ENCODE results near the gene RREB1.

RREB1 gene

DNA sequence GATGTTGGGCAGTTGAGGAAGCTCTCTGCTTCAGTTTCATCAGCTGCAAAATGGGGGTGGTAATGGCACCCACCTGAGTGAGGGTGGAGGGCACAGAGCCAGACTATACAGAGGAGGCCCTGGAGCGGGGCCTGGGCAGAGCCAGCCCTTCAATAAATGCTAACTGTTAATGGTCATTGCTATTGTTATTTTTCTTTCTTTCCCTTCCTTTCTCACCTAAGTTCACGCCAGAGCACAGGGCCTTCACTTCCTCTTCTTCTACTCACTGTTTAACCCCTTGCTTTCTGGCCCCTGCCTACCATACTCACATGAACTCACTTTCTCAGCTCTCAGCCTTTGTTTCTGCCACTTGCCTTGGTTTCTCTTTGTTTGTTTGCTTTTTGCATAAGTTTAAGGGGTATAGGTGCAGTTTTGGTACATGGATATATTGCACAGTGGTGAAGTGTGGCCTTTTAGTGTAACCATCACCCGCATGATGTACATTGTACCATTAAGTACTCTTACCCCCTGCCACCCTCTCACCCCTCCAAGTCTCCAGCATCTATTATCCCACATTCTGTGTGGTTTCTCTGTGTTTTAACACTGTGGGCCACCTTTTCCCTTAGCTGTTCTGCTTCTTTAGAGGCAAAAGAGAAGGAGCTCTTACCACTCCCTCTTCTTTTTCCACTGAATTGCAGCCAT, 7.5 kb upstream of the RREB1 start:
- DNase-seq (ENCODE audit: low spot score) = no peak

DNA sequence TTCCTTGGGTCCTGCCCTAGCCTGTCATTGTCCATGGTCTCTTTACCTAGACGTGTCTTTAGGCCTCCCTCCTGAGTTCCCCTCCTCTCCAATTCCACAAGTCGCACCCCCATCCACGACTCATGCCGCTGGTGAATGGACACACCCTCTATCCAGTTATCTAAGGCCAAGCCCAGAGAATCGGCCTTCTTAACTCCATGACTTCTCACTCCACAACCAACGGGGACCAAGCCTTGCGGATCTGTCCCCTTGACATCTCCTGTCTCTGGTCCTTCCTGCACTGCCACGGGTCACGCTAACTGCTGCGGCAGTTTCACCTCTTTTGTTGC, 7.0 kb upstream of the RREB1 start:
- no peak for DNase-seq (ENCODE audit: low spot score)

DNA sequence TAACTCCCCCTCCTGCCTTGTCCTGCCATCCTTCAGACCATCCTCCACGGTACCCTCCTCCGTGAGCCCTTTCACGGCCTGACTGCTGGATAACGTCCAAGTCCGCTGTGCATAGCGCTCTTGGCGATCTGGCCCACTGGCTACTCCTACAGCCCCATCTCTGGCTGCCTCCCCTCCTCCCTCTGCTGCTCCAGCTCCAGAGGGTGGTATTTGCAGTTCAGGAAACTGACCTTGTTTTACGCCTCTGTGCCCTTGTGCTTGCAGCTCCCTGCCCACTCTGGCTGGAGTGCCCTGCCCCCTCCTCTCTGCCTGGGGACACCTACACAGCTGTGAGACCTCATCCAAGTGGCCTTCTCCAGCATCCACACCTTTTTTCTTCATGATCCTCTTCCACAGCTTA, 6.5 kb upstream of the RREB1 start:
- no peak for DNase-seq (ENCODE audit: low spot score)

DNA sequence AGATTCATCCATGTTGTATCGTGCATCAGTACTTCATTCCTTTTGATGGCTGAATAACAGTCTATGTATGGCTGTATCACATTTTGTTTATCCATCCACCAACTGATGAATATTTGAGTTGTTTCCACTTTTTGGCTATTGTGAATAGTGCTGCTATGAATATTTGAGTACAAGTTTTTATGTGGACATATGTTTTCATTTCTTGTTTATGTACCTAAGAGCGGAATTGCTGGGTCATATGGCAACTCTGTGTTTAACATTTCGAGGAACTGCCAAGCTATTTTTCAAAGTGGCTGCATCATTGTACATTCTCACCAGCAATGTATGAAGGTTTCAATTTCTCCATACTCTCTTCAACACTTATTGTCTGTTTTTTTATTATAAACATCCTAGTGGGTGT, 3.0 kb upstream of the RREB1 start:
- no peak for DNase-seq (ENCODE audit: low spot score)

DNA sequence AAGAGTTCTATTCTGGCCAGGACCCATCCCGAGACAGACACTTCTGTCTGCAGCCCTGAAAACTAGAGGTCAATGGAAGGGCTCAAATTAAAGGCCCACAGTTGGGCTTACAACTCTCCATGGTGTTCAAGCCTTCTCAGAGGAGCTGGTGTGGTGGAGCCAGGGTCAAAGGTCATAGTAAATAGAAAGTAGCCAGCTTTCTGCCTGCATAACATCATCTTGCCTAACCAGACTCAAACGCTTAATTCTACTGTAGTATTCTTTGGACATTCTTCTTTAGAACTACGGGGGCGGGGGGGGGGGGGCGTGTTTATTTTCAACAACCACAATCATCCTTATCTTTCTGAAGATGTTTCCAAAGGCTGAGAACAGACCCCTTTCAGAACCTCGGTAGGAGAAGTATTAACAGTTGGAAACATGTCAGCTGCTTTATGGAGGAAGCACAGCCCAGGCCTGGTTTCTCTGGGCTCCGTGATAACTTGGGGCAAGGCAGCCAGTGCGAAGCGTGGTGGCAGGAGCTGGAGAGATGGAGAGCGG, 1.5 kb upstream of the RREB1 start:
- no peak for DNase-seq (ENCODE audit: low spot score)

DNA sequence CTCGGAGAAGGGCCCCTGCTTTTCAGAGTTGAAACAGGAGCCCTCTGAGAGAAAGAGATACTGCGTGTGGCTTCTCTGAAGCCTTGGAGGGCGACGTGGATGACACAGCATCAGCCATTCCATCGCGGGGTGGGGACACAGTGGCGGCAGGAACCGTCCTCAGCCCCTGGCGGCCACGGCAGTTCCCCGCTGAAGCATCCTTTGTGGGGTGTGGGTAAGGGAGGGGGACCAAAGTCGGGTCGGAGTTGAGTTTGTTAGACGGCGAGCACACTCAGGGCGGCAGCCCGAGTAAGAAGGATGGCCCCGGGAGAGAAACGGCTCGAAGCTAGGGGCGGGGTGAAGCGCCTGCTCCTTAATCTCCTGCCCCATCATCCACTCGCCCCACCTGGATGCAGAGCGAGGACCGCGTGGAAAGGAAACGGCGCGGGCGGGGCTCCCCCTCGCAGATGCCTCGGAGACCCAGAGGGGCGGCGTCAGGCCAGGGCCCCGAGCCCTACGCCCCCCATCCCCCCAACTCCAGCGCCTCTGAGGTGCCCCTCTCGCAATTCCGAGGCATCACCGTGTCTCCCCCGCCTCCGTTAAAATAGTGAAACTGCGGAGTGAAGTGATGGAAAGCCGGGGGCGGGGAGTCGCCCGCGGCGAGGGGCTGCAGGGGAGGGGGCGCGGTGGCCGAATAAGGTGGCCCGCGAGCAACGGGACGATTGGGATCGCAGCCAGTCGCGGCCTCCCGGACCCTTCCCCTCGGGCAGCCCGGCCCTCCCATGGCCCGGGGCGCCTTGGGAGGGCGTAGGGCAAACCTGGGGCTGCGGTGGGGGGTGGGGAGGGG, 796 bp upstream of the RREB1 start:
- DNase-seq (ENCODE audit: low spot score) = peak; percentile 47

DNA sequence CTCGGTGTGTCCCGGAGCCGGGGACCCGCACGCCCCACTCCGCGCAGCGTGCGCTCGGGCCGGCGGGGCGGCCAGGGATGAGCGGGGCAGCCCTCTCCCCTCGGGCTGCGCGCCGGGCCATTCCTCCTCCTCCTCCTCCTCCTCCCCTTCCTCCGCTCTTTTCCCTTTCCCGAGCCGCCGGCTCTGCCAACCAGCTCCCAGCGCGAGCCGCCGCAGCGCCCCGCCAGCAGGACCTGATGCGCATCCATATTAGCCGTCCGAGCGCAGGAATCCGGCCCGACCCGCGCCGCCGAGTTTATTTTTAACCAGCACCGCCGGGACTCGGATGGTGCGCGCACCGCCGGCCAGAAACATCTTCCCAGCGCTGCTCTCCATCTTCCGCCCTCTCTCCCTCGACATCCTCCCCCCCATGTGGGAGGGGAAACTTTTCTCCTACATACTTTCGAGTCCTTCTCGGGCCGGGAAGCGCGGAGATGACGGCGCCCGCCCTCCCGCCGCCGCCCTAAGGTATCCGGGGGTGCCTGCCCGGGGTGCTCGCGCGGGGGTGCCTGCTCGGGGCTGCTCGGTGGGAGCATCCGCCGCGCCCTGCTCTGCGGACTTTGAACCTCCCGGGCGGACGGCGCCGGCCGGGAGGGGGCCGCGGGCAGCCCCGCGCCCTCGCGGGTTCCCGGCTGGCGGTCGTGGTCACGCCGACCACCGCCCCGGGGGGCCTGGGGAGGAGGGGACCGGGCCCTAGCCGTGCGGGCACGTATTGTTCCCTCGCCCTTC, 619 bp downstream of the RREB1 start:
- DNase-seq (ENCODE audit: low spot score) = peak; percentile 77

DNA sequence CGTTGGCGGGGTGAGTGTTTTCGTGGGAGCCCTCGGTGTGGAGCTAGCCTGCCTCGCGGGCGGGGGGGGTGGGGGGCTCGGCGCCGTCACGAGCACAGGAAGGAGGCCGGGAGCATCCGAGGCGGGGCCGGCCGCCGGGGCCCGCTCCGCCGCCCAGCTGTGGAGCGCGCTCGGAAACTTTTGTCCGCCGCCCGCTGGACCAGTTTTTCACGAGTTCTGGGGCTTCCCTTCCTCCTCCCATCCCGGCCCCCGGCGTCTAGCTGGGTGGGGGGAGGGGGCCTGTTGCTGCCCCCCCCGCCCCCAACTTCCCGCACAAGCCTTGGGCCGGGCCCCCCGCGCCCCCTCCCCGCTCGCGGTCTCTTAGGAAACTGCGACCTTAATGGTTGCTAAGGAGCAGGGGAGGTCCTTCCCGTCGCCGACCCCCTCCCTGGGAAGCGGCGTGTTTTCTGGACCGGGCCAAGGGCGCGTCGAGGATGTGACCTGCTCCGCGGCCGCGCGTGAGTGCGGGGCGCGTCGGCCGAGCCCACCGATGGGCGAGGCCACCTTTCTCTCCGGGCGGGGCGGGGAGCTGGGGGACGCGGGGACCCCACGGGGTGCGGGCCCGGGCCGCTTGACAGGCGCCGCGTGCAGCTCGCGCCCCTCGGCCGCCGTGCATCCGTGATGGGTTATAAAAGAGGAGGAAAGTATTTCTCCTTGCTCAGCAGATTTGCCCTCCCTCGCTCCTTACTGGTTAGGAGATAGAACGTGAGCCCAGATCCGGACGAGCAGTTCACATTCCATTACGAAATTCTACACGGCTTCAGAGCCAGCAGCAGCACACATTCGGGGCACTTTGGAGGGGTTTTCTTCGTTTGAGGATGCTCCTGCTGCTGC, 1.4 kb downstream of the RREB1 start:
- DNase-seq (ENCODE audit: low spot score) = peak; percentile 84

DNA sequence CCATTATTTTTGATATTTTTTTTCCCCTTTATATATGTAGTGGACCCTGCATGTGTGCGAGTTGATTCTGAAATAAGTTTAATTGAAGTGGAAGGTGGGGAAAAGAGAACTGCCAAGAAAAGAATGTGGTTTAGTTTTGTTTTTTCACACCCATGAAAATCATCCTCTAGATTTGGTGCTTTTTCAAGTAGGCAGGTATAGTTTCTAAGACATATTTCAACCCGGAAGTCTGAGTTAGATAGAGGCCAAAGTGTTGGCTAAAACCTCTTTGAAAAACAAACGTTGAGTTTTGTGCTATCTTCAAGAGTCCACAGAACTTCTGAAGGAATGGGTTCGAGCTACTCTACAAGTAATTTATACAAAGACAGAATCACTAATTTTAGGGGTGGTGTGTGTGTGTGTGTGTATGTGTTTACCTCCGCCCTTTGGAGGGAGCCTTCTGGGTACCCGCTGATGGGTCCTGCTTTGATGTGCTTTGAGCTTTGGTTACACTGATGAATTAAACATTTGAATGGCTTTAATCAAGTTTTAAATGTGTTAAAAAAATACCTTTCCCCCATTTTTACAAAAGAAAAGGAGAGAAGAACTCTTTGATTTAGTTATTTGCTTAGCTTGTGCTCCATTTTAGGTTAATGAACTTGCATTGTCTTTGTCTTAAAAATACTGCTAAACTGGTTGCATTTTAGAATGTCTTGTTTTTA, 2.5 kb downstream of the RREB1 start:
- DNase-seq (ENCODE audit: low spot score) = no peak

DNA sequence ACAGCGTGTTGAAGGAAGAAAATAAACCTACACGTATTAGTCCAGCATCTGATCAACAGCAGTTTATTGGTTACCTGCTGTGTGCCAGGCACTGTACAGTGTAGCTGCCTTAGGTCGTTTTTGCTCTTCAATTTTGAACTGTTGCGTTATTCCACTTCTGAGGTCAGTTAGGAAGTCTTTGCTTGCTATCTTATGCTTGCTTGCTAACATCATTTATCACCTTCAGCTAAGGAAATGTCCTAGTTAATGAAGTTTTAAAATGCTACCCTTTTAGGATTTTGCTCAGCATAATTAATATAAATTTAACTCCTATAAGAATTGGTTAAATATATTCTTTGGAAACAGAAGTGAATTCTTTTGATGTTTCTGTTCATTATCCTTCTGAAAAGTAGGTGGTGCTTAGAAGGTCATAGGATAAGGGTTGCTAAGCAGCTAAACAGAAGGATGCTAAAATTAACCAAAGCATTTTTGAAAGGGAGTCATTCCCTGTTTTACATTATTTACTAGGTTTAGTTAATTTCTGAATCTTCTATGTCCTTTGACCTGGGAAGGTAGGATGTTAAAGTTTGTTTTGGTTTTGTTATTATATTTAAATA, 3.4 kb downstream of the RREB1 start:
- no peak for DNase-seq (ENCODE audit: low spot score)

DNA sequence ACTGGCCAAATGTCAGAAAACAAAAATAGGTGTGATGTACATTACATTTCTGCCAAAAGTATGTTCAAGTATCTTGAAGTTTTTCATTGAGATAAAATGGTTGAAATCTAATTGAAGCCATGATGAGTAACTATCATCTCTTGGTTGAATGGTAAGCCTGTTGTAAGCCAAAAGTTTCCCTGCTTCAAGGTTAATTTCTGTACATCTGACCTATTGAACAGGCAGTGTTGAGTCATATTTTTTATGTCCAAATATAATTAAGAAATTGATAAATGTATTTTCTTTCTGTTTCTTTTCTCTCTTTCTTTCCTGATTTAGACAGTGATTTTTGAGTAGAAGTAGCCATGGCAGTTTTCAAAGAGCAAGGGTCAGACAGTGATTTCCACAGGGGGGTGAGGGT, 4.4 kb downstream of the RREB1 start:
- DNase-seq (ENCODE audit: low spot score) = no peak

DNA sequence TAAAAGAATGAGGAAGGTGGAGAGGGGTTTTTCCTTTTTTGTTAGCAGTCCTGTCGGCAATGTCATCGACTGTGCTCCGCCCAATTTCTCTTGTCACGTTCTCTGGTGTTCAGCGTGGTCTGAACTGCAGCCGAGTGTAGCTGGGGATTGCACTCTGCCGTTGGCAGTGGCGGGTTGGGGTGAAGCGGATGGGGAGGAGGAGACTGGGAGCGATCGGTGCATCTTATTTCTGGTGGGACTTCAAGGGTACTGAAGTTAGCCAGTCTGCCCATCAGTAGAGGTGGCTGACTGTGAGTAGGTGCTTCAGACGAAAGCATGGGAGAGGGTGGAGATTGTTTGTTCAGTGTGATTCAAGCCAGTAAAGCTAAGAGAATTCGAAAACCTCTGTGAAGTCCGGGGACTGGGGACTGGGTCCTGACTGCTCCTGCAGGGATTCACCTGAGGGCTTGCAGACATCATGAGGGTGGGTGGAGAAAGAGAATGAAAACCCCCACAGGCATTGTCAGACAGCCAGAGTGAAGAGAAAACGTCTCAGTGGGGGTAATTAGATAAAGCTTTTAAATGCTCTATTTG, 5.1 kb downstream of the RREB1 start:
- DNase-seq (ENCODE audit: low spot score) = peak; percentile 15

DNA sequence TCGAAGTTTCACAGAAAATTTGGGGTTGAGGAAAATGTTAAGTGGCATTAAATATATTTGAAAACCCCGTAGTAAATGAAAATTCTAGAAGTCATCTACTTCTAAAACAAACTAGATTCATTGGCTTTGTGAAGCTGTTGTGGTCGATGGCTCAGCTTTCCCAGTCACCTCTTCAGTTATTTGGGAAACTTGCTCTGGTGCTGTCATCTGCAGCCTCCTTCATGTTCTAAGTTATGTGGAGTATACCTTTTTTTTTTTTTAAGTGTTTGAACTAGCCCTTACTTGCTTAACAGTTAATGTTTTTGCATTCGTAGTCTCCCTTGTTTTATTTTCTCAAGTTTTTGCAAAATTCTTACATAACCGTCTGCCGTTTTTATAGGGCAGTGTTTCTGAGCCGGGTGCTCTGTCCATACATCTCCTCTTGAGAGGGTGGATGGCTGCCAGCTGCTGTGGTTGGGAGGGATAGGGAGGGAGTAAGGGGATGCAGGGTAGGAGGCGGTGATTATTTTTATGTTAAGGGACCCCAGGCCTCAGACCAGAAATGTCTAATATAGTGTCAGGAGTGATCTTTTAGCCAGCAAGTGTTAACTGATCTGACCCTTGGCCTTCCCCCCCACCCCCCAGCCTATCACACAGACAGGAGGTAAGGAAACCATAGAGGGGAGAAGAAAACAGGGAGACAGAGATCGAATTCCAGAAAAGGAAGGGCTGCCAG, 7.1 kb downstream of the RREB1 start:
- DNase-seq (ENCODE audit: low spot score) = no peak

DNA sequence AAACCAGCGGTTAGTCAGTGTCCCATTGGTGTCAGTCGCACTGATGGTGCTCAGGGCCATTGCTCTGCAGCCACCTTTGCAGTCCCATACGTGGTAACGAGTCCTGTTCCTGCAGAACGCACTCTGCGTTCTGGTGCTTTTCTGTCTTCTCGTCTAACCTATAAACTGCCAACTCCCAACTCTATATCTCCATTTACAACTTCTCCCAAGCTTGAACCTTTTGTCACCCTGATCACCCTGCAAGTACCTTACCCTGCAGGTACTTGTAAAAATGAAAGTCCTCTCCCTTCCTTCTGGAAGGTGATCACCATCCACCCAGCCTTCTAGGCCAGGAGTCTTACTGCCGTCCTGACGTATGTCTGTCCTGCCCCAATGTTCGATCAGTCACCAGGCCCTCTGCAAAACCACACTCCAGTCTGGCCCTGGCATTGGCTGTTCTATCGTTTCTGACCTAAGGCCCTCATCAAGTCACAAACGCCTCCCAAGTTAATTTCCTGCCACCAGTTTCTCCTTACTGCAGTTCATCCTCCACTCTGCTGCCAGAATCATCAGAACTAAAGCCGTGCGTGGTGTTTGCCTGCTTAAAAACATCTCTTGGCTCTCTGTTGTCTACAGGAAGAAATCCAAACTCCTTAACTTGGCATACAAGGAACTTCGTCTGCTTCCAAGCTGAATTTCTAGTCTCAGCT, 7.9 kb downstream of the RREB1 start:
- DNase-seq (ENCODE audit: low spot score) = peak; percentile 18

DNA sequence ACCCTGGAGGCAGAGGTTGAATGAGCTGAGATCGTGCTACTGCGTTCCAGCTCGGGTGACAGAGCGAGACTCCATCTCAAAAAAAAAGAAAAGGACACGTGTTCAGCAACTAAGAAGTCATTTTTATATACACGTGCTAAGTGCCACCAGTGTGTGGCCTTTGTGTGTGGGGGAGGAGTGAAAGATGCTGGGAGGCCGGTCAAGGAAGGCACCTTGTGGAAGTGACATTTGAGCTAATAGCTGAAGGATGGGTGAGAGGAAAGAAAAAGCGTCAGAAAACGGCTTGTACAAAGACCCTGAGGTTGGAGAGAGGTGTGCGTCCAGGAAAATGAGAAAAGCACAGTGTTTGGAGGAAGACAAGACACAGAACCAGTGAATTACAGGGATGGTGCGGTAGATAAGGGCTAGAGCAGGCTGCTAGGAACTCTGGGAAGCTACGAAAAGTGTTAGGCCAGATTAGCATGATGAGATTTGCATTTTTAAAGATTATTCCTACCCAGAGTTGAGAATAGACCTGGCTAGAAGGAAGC, 11.6 kb downstream of the RREB1 start:
- no peak for DNase-seq (ENCODE audit: low spot score)

DNA sequence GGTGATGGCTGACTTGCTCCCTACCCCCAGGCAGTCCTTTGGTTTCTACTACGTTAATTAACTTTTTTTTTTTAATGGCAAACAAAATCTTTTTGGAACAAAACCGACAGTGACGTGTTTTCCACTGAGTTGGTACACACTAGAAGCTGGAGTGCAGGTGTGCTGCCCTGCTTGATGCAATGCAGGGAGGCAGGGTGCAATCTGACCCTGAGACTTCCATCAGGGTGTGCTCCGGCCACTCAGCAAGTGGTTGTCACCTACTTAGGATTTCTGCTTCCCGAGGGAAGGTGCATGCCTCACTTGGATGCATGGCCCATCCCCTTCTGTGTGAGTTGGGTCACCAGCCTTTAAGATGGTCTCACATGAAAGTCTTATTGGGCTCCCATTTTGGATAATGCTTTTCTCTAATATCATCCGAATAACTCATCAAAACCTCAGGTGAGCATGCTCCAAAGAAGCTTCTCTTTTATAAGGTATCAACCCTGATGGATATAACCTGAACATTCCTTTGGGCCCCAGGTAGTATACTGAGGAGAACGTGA, 14.0 kb downstream of the RREB1 start:
- no peak for DNase-seq (ENCODE audit: low spot score)

DNA sequence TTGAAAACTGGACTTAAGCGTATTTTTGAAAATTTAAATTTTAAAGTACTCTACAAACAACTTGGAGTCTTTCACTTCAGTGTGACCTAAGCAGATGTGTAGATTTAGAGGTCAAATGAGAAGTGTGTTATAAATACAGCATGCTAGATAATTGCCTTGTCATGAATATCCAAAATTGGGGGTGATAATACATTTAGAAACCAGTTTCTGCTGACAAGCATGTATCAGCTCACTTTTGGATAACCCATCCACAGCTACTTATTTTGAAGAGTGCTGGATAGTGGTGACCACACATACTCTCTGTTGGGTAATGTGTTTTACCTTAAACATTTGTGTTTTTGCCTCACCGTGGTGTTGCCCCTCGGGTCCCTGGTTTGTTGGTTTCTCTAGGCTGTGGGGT, 14.9 kb downstream of the RREB1 start:
- DNase-seq (ENCODE audit: low spot score) = no peak

DNA sequence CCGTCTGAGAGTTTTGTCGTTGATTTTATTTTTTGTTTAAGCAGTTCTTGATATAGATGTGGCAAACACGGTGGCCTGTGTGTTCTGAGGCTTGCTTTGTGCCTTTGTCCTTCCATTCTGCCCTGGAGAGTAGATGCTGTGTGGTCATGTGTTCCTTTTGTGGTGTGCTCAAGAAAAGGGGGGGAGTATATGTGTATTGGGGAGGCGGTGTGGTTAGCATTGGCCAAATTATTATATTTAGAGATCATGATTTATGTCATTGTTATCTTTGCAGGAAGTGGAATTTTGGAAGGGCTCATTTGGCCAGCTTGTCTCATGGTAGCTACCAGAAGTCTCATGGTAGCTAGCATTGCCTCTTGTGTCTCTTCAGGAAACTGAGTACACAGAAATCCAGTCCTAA, 16.4 kb downstream of the RREB1 start:
- no peak for DNase-seq (ENCODE audit: low spot score)

DNA sequence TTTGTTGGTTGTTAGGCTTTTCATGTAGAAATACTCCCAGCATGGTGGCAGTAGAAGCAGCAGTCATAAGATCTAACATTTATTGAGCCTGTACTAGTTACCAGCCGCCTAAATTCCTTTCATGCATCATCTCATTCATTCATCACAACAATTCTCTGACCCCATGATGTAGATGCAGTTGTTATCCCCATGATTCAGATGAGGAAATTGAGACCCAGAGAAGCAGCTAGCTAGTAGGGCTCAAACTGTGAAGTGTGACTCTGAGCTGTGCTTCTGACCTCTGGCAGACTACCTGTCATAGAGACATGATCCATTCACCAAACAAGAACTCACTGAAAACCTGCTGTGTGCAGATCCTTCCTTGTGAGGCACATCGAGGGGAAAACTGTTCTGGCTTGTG, 16.9 kb downstream of the RREB1 start:
- DNase-seq (ENCODE audit: low spot score) = no peak

Data from GM03348 (cell line).